Measurements from ENCODE around the gene DAAM1.

Gene DAAM1

GRCh38 chr14:59187802-59188460 lies 536 bp upstream of the DAAM1 start:
- peak; percentile 54 for DNase-seq

- peak; percentile 35 for DNase-seq
These were observed 771 bp downstream of the DAAM1 start for GRCh38 chr14:59189091-59189785.

- peak; percentile 86 for DNase-seq
These were observed 1.4 kb downstream of the DAAM1 start for GRCh38 chr14:59189786-59190368.

- no peak for DNase-seq
These were observed 1.9 kb downstream of the DAAM1 start for GRCh38 chr14:59190372-59190771.

GRCh38 chr14:59195912-59196311 lies 7.4 kb downstream of the DAAM1 start:
- no peak for DNase-seq

- DNase-seq, result no peak
These were observed 9.3 kb downstream of the DAAM1 start for GRCh38 chr14:59197695-59198262.

- no peak for DNase-seq
These were observed 10.7 kb downstream of the DAAM1 start for GRCh38 chr14:59199205-59199604.

GRCh38 chr14:59199614-59200013 lies 11.1 kb downstream of the DAAM1 start:
- DNase-seq, result no peak

- no peak for DNase-seq
These were observed 11.7 kb downstream of the DAAM1 start for GRCh38 chr14:59200195-59200594.

- DNase-seq, result peak; percentile 16
These were observed 13.6 kb downstream of the DAAM1 start for GRCh38 chr14:59202031-59202430.

GRCh38 chr14:59204305-59204704 lies 15.8 kb downstream of the DAAM1 start:
- no peak for DNase-seq

- DNase-seq, result no peak
These were observed 18.4 kb downstream of the DAAM1 start for GRCh38 chr14:59206892-59207291.

- DNase-seq, result no peak
These were observed 19.1 kb downstream of the DAAM1 start for GRCh38 chr14:59207506-59207933.

GRCh38 chr14:59208224-59208814 lies 19.9 kb downstream of the DAAM1 start:
- DNase-seq, result no peak

GRCh38 chr14:59208954-59209353 lies 20.5 kb downstream of the DAAM1 start:
- no peak for DNase-seq

- DNase-seq, result no peak
These were observed 22.2 kb downstream of the DAAM1 start for GRCh38 chr14:59210621-59211020.

GRCh38 chr14:59213368-59214315 lies 25.2 kb downstream of the DAAM1 start:
- DNase-seq, result no peak

GRCh38 chr14:59214702-59215302 lies 26.3 kb downstream of the DAAM1 start:
- DNase-seq, result no peak

GRCh38 chr14:59215322-59215721 lies 26.9 kb downstream of the DAAM1 start:
- DNase-seq, result no peak

GRCh38 chr14:59215757-59216156 lies 27.3 kb downstream of the DAAM1 start:
- DNase-seq, result no peak

- no peak for DNase-seq
These were observed 28.5 kb downstream of the DAAM1 start for GRCh38 chr14:59217011-59217410.

- DNase-seq, result no peak
These were observed 33.1 kb downstream of the DAAM1 start for GRCh38 chr14:59221568-59221967.
